K562 (cell line): ENCODE results near the gene NRXN2.

Experiments used
- POLR2A ChIP-seq: fragments of 450-650 bp; conservative IDR thresholded peaks from 2 replicates; pipeline ENCODE4 v1.6.1; 2016
- PPARD ChIP-seq: fragments of 250-450 bp; sonication (Bioruptor Pico); IDR thresholded peaks from 2 replicates; pipeline ENCODE4 v1.8.0; 2022; ENCODE audit warnings: inconsistent platforms, mild to moderate bottlenecking, moderate library complexity
- SUPT5H ChIP-seq: fragments of 450-650 bp; IDR thresholded peaks from 2 replicates; pipeline ENCODE4 v1.6.1; 2016
- ZNF282 ChIP-seq: sonication (generic); formaldehyde crosslinking; IDR thresholded peaks from 2 replicates; pipeline ENCODE4 v1.8.1; 2023; ENCODE audit warnings: missing genetic modification reagents
- TF ChIP-seq, protein P1 (sequence below): fragments of 250-450 bp; sonication (Bioruptor Pico); IDR thresholded peaks from 2 replicates; pipeline ENCODE4 v1.5.0; 2020; ENCODE audit warnings: mild to moderate bottlenecking
- TF ChIP-seq, protein P2 (sequence below): fragments of 250-450 bp; sonication (Bioruptor Pico); IDR thresholded peaks from 2 replicates; pipeline ENCODE4 v1.5.0; 2020; ENCODE audit warnings: mild to moderate bottlenecking, borderline replicate concordance
- TF ChIP-seq, protein P3 (sequence below): sonication (generic); formaldehyde crosslinking; IDR thresholded peaks from 2 replicates; pipeline ENCODE4 v1.8.0; 2022; ENCODE audit warnings: mild to moderate bottlenecking, missing genetic modification reagents

DNA sequence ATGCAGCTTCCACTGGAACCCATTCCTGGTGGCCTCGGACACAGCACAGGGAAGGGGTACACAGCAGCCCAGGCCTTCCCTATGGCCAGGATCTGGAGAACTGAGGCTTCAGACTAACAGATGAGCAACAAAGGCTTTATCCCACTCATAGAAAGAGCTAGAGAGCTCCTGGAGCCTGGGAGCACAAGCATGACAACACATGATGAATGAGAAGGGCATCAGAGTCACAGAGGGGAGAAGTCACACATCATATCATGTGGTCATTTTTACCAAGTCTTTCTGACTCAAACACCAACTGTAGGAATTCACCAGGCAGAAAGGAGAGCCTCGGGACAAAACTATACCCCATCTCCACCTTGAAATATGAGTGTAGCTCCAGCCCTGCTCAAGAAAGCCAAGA lies 43.2 kb downstream of the NRXN2 start:
- TF ChIP-seq PPARD (no peak), POLR2A (no peak), SUPT5H (no peak), ZNF282 (no peak)
- TF ChIP-seq, protein P1, sequence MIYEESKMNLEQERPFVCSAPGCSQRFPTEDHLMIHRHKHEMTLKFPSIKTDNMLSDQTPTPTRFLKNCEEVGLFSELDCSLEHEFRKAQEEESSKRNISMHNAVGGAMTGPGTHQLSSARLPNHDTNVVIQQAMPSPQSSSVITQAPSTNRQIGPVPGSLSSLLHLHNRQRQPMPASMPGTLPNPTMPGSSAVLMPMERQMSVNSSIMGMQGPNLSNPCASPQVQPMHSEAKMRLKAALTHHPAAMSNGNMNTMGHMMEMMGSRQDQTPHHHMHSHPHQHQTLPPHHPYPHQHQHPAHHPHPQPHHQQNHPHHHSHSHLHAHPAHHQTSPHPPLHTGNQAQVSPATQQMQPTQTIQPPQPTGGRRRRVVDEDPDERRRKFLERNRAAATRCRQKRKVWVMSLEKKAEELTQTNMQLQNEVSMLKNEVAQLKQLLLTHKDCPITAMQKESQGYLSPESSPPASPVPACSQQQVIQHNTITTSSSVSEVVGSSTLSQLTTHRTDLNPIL, result no peak
- TF ChIP-seq, protein P2, sequence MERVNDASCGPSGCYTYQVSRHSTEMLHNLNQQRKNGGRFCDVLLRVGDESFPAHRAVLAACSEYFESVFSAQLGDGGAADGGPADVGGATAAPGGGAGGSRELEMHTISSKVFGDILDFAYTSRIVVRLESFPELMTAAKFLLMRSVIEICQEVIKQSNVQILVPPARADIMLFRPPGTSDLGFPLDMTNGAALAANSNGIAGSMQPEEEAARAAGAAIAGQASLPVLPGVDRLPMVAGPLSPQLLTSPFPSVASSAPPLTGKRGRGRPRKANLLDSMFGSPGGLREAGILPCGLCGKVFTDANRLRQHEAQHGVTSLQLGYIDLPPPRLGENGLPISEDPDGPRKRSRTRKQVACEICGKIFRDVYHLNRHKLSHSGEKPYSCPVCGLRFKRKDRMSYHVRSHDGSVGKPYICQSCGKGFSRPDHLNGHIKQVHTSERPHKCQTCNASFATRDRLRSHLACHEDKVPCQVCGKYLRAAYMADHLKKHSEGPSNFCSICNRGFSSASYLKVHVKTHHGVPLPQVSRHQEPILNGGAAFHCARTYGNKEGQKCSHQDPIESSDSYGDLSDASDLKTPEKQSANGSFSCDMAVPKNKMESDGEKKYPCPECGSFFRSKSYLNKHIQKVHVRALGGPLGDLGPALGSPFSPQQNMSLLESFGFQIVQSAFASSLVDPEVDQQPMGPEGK (CRISPR knock-in tag), result no peak
- TF ChIP-seq, protein P3, sequence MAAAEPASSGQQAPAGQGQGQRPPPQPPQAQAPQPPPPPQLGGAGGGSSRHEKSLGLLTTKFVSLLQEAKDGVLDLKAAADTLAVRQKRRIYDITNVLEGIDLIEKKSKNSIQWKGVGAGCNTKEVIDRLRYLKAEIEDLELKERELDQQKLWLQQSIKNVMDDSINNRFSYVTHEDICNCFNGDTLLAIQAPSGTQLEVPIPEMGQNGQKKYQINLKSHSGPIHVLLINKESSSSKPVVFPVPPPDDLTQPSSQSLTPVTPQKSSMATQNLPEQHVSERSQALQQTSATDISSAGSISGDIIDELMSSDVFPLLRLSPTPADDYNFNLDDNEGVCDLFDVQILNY (CRISPR knock-in tag), result no peak
